ENCODE measurements around the gene IDH3G.

- TF ChIP-seq CTCF (IDR thresholded peaks at IDR 0.05; ENCODE audit: low read depth, low read length, missing input control) (no peak), REST (IDR thresholded peaks at IDR 0.05) (no peak), GABPA (IDR thresholded peaks at IDR 0.05 in 1 of 2, conservative IDR thresholded peaks at IDR 0.05 in 1 of 2) (no peak), FOXA1 (IDR thresholded peaks at IDR 0.05) (no peak)
- TF ChIP-seq, protein P1, sequence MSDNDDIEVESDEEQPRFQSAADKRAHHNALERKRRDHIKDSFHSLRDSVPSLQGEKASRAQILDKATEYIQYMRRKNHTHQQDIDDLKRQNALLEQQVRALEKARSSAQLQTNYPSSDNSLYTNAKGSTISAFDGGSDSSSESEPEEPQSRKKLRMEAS (IDR thresholded peaks at IDR 0.05): no peak
- TF ChIP-seq, protein P2, sequence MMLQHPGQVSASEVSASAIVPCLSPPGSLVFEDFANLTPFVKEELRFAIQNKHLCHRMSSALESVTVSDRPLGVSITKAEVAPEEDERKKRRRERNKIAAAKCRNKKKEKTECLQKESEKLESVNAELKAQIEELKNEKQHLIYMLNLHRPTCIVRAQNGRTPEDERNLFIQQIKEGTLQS (IDR thresholded peaks at IDR 0.05): no peak
Observed at GRCh38 chrX:153799326-153799725, 5.2 kb upstream of the IDH3G start.
